DMS53 treated with DMSO at 0.1 percent for 48 hours (cell line): ENCODE measurements around the gene SEL1L.
A peak's percentile ranks its signal among the peaks of the same experiment; 100 is the strongest.
"Not testable (repeated sequence)": the region's sequence is repeated elsewhere in the genome, so short reads cannot be mapped to it uniquely, and the experiment has no call there.

Source experiments
- DNase-seq: peaks from one replicate; lab custom pipeline; 2025; ENCODE audit not compliant: unreplicated experiment; lab: John Stamatoyannopoulos, UW

SEL1L gene

DNA sequence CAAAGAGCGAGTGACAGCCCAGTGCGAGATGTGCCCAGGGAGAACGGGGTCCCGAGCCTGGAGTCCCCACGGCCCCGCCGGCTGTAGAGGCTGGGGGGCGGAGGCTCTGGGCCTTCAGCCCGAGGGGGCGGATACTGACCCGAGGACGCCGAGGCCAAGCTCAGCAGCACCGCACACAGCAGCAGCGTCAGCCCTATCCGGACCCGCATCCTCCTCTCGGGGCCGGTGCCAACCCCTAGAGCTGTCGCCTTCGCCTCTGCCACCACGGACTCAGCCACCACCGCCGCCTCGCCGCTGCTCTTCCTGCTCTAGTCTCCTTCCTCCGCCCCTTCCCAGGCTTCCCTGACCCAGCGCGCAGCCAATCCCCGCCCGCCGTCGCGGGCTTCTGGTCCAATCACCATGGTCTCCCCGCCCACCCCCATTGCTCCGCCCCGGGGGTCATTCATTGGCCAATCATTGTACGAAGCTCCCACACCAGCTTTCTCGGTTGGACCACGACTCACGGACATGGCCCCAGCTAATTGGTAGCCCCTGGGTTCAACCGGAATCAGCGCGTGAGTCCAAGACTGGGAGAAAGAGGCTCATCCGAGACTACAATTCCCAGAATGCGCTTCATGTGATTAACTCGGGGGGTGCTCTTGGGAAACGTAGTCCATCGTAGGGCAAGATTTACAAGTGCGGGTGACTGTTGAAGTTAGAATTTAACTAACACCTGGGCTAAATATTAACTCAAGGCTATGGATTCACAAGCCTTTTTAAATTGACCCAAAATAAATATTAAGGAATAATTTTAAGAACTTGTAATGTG, at the start of gene SEL1L:
TSS of gene SEL1L (minus strand) at position 318 of the 808 bp plus-strand sequence. CDS start at position 209, 109 bp downstream.
- peak; percentile 96 for DNase-seq

DNA sequence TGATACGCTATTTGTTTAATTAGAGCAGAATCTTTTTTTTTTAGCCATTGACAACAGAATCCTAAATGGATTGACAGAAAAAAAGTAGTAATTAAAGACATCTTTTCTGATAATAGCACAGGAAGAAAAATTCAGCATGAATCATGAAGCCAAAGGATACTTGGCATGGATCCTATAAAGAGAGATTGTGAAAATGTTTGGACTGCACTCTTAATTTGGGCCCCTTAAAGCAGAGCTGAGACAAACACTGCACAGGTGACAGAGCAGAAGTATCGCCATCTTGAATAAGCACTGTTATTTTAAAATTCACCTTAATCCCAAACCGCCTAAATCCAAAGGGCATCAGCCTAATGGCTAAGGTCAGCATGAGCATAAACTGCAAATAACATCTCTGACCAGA, 48.8 kb upstream of the SEL1L start:
- no peak for DNase-seq

DNA sequence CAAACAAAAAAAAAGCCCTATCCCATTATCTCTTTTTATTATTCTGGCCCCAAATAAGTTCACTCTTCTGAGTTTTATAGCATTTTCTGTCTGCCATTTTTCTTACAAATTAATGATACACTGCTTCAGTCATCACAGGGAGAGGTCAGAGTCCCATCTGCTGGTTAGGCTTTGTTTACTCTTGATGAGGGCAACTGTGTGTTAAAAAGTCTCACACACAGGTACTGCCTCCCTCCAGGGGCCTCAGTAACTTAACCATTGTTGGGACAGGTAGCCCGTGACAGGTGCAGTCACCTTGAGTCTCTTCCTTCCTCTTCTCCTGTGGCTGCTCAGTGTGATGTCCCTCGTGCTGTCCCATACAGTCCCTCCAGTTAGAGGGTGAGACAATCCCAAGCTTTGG, 45.5 kb upstream of the SEL1L start:
- no peak for DNase-seq

DNA sequence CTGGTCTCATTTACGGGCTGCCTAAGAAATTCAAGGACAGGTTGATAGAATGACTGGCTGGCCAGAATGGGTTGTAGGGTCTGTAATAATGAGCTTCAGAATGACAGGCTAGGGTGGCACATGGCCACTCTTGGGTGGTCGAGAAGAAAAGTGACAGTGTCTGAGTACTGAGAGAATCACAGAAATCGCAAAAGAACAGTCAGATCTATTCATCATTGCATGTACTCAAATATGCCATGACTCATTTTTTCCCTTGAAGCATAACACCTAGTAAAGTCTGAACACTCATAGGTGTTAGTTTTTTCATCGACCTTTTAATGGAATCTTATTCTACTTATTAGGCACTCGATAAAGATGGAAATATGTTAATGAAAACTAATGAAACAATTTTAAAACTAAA, 37.8 kb upstream of the SEL1L start:
- DNase-seq, result no peak

DNA sequence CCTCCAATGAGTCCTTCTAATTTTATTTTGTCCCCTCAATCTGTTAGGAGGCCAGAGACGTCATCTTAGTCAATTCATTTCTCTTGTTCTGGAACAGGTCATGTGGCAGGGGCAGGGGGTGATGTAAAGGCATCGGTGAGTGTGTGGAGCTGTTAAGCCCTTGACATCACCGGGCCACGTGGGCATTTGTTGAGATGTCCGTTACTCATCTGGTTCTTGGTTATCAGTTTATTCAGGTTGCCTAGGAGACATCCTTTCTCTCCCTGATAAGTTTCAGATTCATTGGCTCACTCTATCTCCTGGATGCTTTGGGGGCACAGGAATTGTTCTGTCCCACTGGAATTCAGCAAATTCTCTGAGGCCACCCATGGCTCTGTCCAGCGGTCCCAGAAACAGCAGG, 33.6 kb upstream of the SEL1L start:
- no peak for DNase-seq

DNA sequence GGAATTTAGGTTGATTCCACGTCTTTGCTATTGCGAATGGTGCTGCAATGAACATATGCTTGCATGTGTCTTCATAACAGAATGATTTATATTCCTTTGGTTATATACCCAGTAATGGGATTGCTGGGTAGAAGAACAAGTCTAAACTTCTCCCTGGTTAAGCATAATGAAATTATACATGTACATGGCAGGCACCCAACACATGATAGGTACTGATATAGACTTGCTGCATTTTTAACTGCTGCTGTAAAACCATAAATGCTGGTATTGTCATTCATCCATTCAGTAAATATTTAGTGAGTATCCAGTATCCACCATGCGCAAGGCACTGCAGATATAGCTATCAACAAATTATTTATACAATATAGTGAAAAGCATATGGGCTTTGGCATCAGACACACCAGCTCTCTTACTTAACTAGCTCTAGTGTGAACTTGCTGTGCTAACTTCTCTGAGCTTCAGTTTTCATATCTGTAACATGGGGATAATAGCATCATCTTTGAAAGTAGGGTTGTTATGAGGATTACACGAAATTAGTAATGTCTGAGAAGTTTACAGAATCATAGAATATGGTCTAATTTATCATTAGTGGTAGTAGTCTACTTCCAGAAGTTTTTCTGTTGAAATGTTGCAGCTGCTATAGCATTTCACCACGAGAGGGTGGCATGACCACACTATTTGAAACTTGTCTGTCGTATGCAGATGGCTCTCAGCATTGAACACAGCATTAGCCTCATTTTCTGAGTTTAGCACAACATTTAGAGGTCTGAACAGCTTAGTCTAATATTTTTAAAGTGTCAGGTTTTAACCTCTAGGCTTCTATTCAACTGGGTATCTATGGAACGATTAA, 32.0 kb upstream of the SEL1L start:
- DNase-seq, result peak; percentile 34

DNA sequence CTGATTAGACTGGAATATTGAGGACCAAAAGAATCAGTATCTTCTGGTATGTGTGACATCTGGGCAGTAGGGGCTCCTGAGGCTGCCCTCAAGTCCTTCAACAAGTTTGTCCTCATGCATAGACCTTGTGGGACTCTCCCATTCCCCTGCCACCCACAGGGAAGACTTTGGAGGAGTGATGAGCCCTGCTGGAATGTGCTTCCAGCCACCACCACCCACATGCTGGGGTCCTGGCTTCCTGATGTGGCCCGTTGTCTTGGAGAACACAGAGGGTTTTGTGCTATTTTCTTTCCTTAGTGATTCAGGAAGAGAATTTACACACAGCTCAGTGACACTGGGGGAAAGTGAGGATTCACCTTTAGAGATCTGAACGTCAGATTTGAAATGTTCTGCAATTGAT, 29.2 kb upstream of the SEL1L start:
- DNase-seq, result no peak

DNA sequence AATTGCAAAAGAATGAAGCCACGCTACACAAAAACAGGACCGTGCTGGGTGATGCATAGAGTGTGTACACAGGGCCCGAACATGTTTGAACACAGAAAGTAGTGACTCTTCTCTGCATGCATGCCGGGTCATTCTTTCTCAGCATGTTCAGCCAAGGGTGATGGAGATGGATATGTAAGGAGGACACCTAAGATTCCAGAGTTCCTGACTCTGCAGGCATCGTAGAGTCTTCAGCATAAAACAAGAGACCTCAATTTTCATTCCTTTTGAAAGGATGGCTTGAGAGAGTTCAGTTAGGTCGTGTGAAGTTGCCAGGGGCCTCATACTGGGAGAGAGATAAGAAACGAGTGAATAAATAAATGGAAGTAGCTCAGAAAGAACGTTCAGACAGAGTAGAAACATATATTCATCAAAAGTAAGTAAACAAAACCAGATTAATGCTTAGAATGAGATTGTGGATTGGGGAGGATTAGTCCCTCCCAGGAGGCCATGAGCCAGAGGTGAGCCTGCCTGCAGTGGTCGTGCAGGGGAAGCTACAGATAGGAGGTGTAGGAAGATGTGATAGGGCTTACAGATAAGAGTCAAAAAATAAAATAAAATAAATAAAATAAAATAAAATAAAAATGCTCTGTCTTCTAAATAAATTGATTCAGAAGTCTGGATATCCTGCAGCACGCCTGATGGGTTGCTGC, 27.6 kb upstream of the SEL1L start:
- no peak for DNase-seq

DNA sequence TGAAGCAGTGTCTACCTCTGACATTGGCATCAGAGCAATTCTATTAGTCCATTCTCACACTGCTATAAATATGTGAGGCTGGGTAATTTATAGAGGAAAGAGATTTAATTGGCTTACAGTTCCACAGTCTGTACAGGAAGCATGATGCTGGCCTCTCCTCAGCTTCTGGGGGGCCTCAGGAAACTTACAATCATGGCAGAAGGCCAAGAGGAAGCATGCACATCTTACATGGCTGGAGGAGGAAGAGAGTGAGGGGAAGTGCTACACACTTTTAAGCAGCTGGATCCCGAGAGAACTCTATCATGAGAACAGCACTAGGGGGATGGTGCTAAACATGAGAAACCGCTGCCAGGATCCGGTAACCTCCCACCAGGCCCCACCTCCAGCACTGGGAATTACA, 25.7 kb upstream of the SEL1L start:
- no peak for DNase-seq

DNA sequence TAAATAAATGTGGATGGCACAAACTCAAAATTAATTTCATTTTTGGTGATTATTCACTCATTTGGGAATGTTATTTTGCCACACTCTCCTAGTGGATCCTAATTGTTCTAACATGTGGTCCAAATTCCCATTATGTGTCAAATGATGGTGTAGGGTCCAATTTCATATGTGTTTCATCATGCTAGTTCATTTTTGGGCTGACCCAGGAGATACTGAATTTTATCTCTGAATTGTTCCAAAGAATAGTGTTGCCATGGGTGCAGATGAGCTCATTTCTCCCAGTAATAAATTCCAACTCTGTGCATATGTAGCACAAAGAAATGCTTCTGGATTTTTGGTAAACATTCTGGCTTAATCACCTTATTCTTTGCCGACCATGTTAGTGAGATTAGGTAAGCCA, 23.5 kb upstream of the SEL1L start:
- DNase-seq, result no peak

DNA sequence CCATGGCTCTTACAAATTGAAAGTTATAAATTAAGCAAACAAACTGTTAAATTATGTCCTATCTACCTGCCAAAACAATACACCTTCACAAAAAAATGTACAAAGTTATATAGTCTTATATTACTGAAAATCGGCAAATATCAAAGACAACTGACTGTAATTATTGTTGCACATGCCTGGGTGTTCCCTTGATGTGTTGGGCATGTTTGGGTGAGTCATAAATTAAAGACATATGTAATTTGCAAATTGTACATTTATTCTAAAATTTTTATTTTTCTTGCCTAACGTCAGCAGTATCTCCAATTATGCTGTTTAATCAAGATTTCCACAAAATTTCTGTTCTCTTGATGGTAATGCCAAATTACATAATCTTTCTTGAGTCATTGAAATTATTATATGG, 22.0 kb upstream of the SEL1L start:
- no peak for DNase-seq

DNA sequence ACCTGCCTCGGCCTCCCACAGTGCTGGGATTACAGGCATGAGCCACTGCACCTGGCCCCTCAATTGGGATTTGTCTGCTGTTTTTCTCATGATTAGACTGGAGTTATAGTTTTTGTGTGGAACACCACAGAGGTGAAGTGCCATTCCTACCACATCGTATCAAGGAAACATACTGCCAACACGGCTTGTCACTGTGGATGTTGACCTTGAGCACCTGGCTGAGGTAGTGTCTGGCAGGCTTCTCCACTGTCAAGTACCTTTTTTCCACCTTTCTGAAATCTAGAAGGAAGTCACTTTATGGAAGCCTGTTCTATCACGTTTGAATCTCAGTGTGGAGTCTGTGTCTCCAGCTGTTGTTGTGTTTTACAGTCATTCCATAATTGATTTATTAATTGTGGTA, 21.4 kb upstream of the SEL1L start:
- DNase-seq, result no peak

DNA sequence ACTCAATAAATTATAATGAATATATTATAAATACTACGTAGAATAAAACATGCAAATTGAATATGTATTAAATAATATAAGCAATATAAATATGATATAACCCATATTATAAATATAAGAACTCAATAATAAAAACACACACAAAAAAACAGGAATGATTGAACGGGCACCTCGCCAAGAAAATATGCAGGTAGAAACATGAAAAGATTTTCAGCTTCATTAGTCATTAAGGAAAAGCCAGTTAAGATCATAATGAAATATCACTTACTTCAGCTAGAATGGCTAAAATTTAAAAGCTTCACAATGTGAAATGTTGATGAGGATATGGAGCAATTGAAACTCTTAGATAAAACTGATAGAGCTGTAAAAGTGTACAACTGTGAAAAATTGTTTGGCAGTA, 17.8 kb upstream of the SEL1L start:
- no peak for DNase-seq

DNA sequence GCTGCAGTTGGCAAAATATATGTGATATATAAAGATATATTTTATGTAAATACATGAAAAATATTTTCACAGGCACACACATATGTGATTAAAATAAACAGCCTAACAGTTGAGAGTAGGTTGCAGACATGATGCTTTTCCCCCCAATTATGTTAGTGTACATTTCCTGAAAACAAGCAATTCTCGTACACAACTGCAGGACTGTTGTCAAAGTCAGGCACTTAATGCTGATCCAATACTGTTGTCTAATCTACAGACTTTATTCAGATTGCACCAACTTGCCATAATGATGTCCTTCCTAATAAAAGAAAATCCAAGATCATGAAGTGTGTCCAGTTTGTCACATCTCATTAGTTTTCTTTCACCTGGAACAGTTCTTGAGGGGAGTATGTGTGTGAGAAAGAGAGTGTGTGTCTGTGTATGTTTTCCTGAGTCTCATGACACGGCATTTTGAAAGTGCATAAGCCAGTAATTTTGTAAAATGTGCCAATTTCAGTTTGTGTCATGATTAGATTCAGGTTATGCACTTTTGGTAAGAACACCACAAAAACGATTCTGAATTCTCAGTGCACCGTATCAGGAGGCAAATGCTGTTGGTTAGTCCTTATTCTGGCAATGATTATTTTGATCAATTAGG, 16.5 kb upstream of the SEL1L start:
- DNase-seq, result no peak

DNA sequence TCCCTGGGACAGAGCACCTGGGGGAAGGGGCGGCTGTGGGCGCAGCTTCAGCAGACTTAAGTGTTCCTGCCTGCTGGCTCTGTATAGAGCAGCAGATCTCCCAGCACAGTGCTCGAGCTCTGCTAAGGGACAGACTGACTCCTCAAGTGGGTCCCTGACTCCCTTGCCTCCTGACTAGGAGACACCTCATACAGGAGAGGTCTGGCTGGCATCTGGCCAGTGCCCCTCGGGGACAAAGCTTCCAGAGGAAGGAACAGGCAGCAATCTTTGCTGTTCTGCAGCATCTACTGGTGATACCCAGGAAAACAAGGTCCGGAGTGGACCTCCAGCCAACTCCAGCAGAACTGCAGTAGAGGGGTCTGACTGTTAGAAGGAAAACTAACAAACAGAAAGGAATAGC, 7.6 kb upstream of the SEL1L start:
- not testable (repeated sequence) for DNase-seq

DNA sequence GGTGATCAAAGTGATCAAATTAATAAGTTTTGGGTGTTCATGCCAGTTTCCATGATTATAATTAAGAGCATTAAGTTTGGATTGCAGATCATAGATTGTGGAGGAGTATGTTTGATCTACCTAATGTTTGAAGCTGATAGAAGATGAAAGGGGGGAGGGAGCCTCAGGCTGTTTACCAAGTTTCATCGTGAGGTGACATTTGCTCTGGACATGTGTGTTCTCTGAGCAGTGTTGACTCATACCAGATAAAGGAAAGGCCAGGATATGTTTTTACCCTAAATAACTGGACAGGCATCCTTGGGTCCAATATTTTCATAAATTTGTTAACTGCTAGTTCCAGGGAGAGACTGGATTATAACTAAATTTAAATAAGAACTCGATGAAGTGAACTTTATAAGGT, 3.5 kb upstream of the SEL1L start:
- DNase-seq, result peak; percentile 45

DNA sequence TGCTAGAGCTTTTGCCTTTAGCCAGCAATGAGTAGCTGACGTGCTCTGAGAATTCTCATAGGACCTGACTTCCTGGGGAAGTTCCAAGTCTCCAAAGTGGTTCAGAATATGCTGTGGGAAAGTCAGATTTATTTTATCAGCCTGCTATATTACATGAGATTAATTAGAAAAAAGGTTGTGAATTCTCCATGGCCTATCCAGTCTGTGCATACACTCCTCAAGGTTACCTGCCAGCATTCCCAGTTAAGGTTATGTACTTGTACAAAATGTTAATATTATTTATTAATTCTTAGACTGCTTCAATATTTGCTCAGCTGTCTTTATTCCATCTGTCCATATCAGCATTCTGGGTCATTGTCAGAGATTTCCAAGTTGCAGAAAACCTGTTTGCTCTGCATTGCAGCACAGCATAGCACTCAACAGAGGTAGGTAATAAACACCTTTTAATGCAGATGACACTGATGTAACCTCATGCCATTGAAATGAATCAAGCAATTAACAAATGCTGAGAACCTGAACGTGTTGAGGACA, 2.7 kb upstream of the SEL1L start:
- DNase-seq, result peak; percentile 72

DNA sequence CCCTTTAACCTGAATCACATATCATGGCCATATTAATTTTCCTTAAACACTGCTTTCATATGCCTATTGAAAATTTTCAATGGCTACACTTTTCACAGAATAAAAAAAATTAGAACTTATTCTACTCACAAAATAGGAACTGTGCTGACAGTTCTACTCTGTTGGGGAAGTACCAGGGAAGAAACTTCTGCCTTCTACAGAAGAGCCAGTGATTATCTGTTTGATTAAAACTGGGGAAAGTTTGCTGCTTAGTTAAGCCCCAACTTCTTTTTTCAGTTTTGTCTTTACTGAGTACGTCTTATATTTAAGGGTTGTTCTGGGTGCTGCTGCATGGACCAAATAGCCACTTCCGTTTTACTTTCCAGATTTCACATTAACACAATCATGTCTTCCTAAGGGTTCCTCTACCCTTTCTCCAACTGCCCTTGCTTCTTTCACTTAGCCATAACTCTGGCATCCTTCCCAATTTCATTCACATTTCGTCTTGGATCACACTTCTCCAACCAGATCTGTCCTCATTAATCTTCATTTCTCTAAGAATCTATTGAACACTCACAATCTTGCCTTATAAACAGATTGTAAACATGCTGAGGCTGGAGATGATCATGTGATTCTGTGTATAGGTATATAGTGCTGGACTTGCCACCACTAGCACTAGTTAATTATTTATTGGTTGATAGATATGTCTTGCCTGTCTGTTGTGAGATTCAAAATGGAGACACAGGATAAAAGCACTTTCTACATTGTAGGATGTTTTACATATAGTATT, 1.9 kb upstream of the SEL1L start:
- peak; percentile 72 for DNase-seq

DNA sequence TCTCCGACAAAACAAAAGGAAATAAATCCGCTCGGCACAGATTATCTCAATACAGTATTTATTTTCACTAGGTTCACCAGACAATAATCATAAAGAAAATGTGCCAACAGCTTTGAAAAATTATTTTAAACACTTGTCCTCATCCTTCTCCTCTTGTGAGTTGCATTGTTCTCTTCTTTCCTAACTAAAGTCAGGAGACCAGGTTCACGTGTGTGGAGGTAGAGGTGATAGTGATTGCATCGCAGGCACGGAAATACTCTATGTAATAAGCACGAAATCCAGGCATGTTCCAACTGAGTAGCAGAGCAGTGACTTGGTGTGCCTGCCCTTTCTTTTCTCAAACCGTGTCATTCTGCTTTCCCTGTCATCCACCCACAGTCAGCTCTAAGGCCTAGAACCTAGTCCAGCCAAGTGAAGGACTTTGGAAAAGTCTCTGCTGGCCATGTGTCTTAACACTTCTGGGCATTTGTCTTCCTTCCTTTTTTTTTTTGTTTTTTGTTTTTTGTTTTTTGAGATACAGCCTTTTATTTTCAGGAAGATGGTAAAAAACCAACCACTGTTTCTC, 939 bp upstream of the SEL1L start:
- DNase-seq, result no peak

DNA sequence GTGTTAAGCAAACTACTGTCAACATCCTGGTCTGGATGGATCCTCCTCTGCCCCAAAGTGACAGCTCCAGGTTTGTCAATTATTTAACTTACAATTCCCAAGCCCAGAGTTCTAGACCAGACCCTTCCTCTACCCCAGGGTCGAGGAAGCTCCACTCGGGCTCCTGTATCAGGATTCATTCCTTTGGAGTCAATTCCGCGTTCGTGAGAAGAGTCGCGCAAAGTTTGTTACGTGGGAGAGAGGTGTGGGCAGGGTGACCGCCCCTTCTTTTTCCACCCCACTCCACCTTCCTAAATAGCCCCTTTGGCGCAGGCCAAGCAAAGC, 479 bp downstream of the SEL1L start:
- DNase-seq, result no peak
